Cardiac ventricle fibroblast (primary cell): Measurements from ENCODE around the gene ST6GALNAC6. TPM values are rescaled to one million over a fixed set of nuclear protein-coding genes. Genes with fewer than 3 reads are reported as not detected.

Source experiments
- total RNA-seq: library from RNA; depleted of rRNA; stranded (reverse); fragments of >200 nt; gene quantifications from 2 replicates; pipeline ENCODE4 v1.2.3, GENCODE V29; 2015

Gene ST6GALNAC6, protein sequence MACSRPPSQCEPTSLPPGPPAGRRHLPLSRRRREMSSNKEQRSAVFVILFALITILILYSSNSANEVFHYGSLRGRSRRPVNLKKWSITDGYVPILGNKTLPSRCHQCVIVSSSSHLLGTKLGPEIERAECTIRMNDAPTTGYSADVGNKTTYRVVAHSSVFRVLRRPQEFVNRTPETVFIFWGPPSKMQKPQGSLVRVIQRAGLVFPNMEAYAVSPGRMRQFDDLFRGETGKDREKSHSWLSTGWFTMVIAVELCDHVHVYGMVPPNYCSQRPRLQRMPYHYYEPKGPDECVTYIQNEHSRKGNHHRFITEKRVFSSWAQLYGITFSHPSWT
- total RNA-seq, result 79.0 and 95.3 TPM in 2 replicates

DNA sequence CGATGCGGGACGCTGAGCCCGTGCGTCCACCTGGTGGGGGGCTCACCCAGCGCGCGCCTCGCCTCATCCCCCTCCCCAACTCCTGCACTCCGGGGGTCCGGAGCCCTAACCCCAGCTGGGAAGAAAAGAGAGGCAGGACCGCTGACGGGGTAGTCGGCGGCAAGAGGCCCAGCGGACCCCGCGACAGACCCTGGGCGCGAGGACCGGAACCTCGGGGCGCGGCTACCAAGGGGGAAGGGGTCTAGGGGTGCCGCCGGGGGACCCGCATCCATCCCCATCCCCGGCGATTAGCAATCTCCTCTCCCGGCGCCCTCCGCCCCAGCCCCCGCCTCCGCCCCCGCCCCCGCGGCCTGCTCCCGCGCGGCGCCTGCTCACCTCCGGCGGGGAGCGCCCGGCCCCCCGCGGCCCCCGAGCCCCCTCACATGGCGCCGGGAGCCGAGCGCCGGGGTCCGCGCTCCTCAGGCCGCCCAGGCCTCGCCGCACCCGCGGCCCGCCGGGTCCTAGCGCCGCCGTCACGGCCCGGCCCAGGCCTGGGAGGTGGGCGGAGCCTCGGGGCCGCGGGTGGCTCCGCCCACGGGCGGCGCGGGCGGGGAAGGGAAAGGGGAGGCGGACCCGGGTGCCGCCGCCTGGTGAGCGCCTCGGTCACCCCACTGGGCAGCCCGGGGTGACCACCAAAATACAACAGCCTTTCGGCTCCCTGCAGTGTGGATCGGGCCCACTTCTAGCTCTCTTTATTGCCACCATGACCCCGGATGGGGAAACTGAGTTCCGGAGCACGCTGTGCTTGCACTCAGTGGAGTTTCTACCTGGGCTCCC, at the start of gene ST6GALNAC6:
Gene ST6GALNAC6, minus strand, starts transcription at position 476 of the 816 bp plus-strand sequence. CDS start 1,622 bp downstream, outside the sequence.

DNA sequence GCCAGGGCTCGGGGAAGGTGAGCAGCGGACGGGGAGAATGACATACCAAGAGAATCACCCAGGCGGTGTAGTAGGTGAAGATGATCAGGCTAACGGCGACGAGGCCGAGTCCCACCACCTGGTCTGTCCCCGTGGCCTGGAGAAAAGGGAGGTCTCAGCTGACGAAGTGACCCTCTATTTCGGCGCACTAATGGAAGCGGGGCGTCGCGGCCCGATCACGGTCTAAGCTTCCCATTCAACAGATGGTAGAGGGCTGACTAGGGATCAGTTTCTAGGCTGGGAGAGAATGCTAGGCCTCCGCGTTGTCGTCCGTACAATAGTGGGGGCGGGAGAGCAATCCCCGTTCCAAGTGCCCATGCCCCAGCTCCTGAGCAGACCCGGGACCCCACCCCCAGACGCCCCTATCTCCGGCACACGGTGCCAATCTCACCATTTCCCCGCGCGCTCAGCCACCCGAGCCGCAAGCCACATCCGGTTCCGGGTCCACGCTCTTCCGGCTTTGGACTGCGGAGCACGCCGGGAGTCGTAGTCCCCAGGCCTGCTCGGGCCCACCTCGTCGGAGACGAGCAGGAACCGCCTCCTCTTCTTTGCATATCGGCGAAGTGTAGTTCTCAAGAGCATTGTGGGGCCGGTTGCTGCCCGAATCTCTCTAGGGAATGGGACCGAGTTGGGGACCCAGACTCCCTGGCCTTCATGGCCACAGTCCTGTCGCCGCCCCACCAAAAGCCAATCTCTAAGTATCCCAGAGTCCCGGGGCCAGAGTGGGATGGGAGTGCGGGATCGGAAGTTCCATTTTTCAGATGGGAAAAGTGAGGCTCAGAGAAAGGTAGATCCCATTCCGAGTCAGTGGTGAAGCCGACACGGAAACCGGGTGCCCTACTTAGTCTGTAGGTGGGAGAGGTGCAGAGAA, 38.2 kb upstream of the ST6GALNAC6 start, which contains the start of gene DPM2:
Gene DPM2, minus strand, starts transcription at position 467 of the 910 bp plus-strand sequence. Its CDS starts 34 bp downstream, at position 433.

DNA sequence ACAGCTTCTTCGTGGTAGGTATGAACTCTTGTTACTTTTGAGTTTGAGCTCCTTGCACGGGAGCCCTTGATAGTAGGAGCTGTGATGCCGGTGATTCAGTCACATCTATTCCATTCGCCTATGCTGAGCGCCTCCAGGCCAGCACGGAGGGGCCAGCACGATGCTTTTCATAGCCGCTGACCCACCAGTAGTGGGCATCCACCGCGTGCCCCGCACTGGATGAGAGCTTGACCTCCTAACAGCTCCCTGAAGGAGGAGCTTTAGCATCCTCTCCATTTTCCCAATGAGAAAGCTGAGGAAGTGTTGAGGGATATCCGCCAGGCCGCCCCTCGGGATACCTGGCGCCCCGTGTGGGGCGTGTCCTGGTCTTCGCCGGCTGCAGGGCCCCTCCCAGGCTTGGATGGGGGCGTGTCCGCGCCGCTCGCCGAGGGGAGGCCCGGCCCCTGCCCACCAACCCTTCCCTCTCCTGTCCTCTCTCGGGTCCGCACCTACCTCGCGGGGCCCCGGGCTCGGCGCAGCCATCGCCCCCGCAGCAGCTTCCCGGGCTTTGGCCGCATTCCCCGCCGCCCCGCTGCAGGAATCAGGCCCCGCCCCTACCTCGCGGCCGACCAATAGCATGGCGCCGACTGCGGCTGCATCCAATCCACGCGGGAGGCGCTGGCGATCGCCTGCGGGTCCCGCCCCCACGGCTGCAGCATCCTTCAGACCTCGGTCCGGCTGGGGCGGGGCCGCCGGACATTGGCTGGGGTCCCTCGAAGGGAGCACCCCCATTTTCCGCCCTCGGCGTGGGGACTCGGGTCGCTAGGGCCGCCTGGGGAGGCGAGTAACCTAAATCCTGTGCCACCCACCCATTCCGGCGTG, 31.1 kb upstream of the ST6GALNAC6 start, which contains the start of gene PIP5KL1:
Gene PIP5KL1, minus strand, starts transcription at position 547 of the 861 bp plus-strand sequence. Its CDS starts 25 bp downstream, at position 522.

DNA sequence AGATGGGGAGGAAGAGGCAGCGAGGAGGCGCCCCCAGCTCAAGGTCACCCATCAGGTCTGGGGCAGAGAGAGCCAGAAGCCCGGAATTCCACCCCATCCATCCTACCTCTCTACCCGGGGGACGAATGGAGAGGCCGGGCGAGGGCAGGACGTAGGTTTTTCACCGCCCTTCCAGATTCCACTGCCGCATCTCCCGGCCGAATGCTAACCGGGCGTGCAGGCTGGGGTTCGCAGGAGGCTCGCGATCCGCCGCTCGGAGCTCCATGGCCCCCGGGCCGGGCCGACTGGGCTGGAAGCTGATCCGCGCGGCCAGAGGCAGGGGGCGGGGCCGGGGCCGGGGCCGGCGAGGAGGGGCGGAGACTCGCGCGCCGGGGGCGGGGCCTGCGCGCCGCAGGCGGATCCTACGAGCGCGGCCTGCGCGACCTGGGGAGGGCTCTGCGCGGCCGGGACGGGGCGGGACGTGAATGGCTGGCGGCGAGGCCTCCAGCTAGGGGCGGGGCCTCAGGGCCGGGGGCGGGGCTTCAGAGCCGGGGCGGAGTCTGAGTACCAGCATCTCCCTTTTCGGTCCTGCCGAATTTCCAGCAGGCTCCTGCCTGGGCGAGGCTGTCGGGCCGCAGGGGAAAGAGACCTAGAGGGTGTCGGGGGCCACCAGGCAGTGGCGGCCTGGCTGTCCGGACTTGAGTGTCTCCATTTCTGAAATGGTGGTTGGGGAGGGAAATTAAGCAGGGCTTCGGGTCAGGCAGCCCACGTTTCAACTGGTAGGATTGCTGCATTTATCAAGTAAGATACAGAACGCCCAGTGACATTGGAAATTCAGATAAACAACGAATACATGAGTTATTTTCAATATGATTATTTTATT, 17.5 kb upstream of the ST6GALNAC6 start, which contains the start of gene ST6GALNAC4:
Gene ST6GALNAC4, minus strand, starts transcription at position 322 of the 862 bp plus-strand sequence. CDS start 622 bp downstream, outside the sequence.

DNA sequence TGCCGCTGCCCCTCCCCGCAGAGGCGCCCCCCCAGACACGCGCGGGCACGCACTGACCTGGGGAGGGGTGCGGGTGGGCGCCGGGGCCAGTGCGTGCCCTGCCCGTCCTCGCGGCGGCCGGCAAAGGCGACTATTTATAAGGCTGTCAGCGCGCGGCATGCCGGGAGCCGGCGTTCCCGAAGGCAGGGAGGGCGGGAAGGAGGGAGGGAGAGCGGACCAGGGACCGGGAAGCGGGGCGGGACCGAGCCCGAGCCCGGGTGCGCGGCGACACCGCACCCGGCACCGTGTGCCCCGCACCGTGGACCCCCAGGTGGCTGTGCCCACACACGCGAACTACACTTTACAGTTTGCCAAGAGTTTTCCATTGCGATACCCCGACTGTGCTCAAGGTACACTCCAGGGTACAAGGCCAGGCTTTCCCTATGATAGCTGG, 21.8 kb downstream of the ST6GALNAC6 start, which contains the start of gene AK1:
Gene AK1, minus strand, starts transcription at position 110 of the 433 bp plus-strand sequence. CDS start 3,058 bp downstream, outside the sequence.

DNA sequence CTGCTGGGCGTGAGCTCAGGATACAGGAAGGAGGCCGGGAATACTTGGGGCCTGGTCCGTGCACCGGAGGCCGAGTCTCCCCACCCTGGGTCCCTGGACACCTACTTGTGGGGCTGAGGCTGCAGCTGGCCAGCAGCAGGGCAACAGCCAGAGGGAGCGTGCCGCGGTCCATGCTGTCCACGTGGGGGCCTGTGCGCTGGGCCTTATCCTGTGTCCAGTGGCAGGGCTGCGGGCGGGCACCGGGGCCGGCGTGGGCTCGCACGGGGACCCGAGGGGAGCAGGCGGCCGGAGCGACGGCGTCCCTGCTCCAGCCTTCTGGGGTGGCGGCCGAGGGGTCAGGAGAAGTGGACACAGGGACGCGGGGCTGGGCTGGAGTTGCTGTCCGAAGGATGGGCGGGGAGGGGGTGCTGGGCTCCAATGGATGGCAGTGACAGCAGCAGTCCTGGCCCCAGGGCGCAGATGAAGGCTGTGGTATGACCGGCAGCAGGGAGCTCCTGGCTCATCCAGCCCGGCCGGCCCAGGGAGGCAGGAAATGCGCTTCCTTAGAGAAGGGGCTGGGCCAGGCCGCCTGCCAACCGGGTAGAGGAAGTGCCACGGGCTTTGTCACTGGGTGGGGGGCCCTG, 45.1 kb downstream of the ST6GALNAC6 start, which contains the start of gene ENG:
Gene ENG, minus strand, starts transcription at position 475 of the 623 bp plus-strand sequence. Its CDS starts 303 bp downstream, at position 172.

Other genes starting within 250 kb of the ST6GALNAC6 start
- not detected in 2 replicates for gene CFAP157, start 192.6 kb downstream of the ST6GALNAC6 start, total RNA-seq
- gene PTRH1, start 183.9 kb downstream of the ST6GALNAC6 start, total RNA-seq, result 17.0 and 17.7 TPM in 2 replicates
- not detected in 2 replicates for gene TTC16, start 183.5 kb downstream of the ST6GALNAC6 start, total RNA-seq
- gene TOR2A, start 164.3 kb downstream of the ST6GALNAC6 start, total RNA-seq, result 6.9 and 7.1 TPM in 2 replicates
- gene SH2D3C, start 120.9 kb downstream of the ST6GALNAC6 start, total RNA-seq, result 1.1 and 2.5 TPM in 2 replicates
- gene CDK9, start 113.6 kb downstream of the ST6GALNAC6 start, total RNA-seq, result 49.6 and 59.7 TPM in 2 replicates
- gene FPGS, start 96.7 kb downstream of the ST6GALNAC6 start, total RNA-seq, result 35.1 and 35.9 TPM in 2 replicates
- gene ENG, start 44.9 kb downstream of the ST6GALNAC6 start, total RNA-seq, result 213 and 258 TPM in 2 replicates
- gene AK1, start 21.9 kb downstream of the ST6GALNAC6 start, total RNA-seq, result 53.7 and 57.8 TPM in 2 replicates
- gene ST6GALNAC4, start 17.4 kb upstream of the ST6GALNAC6 start, total RNA-seq, result 67.5 and 83.5 TPM in 2 replicates
- 0.44 and 4.5 TPM in 2 replicates for gene PIP5KL1, start 31.2 kb upstream of the ST6GALNAC6 start, total RNA-seq
- 13.0 and 14.4 TPM in 2 replicates for gene DPM2, start 38.3 kb upstream of the ST6GALNAC6 start, total RNA-seq
- 13.5 and 15.4 TPM in 2 replicates for gene EEIG1, start 81.4 kb upstream of the ST6GALNAC6 start, total RNA-seq
- 7.1 and 8.1 TPM in 2 replicates for gene NAIF1, start 167.7 kb upstream of the ST6GALNAC6 start, total RNA-seq
- gene SLC25A25, start 168.6 kb upstream of the ST6GALNAC6 start, total RNA-seq, result 8.0 and 12.2 TPM in 2 replicates
- 39.4 and 40.7 TPM in 2 replicates for gene PTGES2, start 228.1 kb upstream of the ST6GALNAC6 start, total RNA-seq
- not detected in 2 replicates for gene LCN2, start 249.8 kb upstream of the ST6GALNAC6 start, total RNA-seq